ENCODE measurements around the gene RHOG.
A peak's percentile ranks its signal among the peaks of the same experiment; 100 is the strongest.

RHOG gene

GRCh38 chr11:3830088-3830487 lies 10.7 kb downstream of the RHOG start:
- H3K4me3 ChIP-seq (ENCODE audit: low read depth, low read length) = no peak overlapping the region
- DNase-seq (ENCODE audit: low read depth) = no peak
- TF ChIP-seq CTCF (conservative IDR thresholded peaks at IDR 0.05; ENCODE audit: low read depth, low read length) = no peak

- TF ChIP-seq CTCF (conservative IDR thresholded peaks at IDR 0.05; ENCODE audit: low read depth, low read length) = no peak
- DNase-seq (ENCODE audit: low read depth) = no peak
- no peak overlapping the region for H3K4me3 ChIP-seq (ENCODE audit: low read depth, low read length)
These were observed 13.1 kb downstream of the RHOG start for GRCh38 chr11:3827434-3828186.

GRCh38 chr11:3826721-3827120 lies 14.0 kb downstream of the RHOG start:
- no peak for DNase-seq (ENCODE audit: low read depth)
- no peak overlapping the region for H3K4me3 ChIP-seq (ENCODE audit: low read depth, low read length)
- no peak for TF ChIP-seq CTCF (conservative IDR thresholded peaks at IDR 0.05; ENCODE audit: low read depth, low read length)

GRCh38 chr11:3825473-3826154 lies 15.1 kb downstream of the RHOG start:
- DNase-seq (ENCODE audit: low read depth) = no peak
- no peak overlapping the region for H3K4me3 ChIP-seq (ENCODE audit: low read depth, low read length)
- TF ChIP-seq CTCF (conservative IDR thresholded peaks at IDR 0.05; ENCODE audit: low read depth, low read length) = no peak

GRCh38 chr11:3824714-3825472 lies 15.9 kb downstream of the RHOG start:
- peak; percentile 76 for TF ChIP-seq CTCF (conservative IDR thresholded peaks at IDR 0.05; ENCODE audit: low read depth, low read length)
- DNase-seq (ENCODE audit: low read depth) = peak; percentile 62
- H3K4me3 ChIP-seq (ENCODE audit: low read depth, low read length) = no peak overlapping the region

- no peak for DNase-seq (ENCODE audit: low read depth)
- TF ChIP-seq CTCF (conservative IDR thresholded peaks at IDR 0.05; ENCODE audit: low read depth, low read length) = no peak
- no peak overlapping the region for H3K4me3 ChIP-seq (ENCODE audit: low read depth, low read length)
These were observed 16.8 kb downstream of the RHOG start for GRCh38 chr11:3823762-3824506.

All from choroid plexus epithelial cell (primary cell).